ENCODE results near the gene RPGR.

The RPGR gene

GRCh38 chrX:38275615-38276014 lies 51.7 kb downstream of the RPGR start:
- no peak overlapping the region for H3K4me3 ChIP-seq (ENCODE audit: control insufficient read depth, low read depth, low read length)
- no peak for TF ChIP-seq CTCF (conservative IDR thresholded peaks at IDR 0.05; ENCODE audit: control insufficient read depth, insufficient read depth, low read depth, low read length)
- peak; percentile 93 for DNase-seq (ENCODE audit: low read depth)

GRCh38 chrX:38273453-38273852 lies 53.9 kb downstream of the RPGR start:
- no peak overlapping the region for H3K4me3 ChIP-seq (ENCODE audit: control insufficient read depth, low read depth, low read length)
- no peak for DNase-seq (ENCODE audit: low read depth)
- TF ChIP-seq CTCF (conservative IDR thresholded peaks at IDR 0.05; ENCODE audit: control insufficient read depth, insufficient read depth, low read depth, low read length) = no peak

- H3K4me3 ChIP-seq (ENCODE audit: control insufficient read depth, low read depth, low read length) = no peak overlapping the region
- TF ChIP-seq CTCF (conservative IDR thresholded peaks at IDR 0.05; ENCODE audit: control insufficient read depth, insufficient read depth, low read depth, low read length) = no peak
- DNase-seq (ENCODE audit: low read depth) = no peak
Observed at GRCh38 chrX:38271154-38271716, 56.1 kb downstream of the RPGR start.

- no peak for TF ChIP-seq CTCF (conservative IDR thresholded peaks at IDR 0.05; ENCODE audit: control insufficient read depth, insufficient read depth, low read depth, low read length)
- no peak overlapping the region for H3K4me3 ChIP-seq (ENCODE audit: control insufficient read depth, low read depth, low read length)
- no peak for DNase-seq (ENCODE audit: low read depth)
Observed at GRCh38 chrX:38268011-38268410, 59.3 kb downstream of the RPGR start.

- no peak for DNase-seq (ENCODE audit: low read depth)
- no peak overlapping the region for H3K4me3 ChIP-seq (ENCODE audit: control insufficient read depth, low read depth, low read length)
- TF ChIP-seq CTCF (conservative IDR thresholded peaks at IDR 0.05; ENCODE audit: control insufficient read depth, insufficient read depth, low read depth, low read length) = no peak
Observed at GRCh38 chrX:38262715-38263620, 64.3 kb downstream of the RPGR start.

GRCh38 chrX:38260231-38260630 lies 67.1 kb downstream of the RPGR start:
- H3K4me3 ChIP-seq (ENCODE audit: control insufficient read depth, low read depth, low read length) = no peak overlapping the region
- DNase-seq (ENCODE audit: low read depth) = peak; percentile 40
- peak; percentile 49 for TF ChIP-seq CTCF (conservative IDR thresholded peaks at IDR 0.05; ENCODE audit: control insufficient read depth, insufficient read depth, low read depth, low read length)
